NCI-H187 (cell line): ENCODE results near the gene SNAP47.

Experiments used
- DNase-seq, 2 experiments: peaks; one replicate each; lab custom pipeline; 2025; lab: John Stamatoyannopoulos, UW

Gene SNAP47

GRCh38 chr1:227798078-227798802 is 63.0 kb downstream of the SNAP47 start:
- DNase-seq, result no peak

GRCh38 chr1:227799756-227800155 is 64.5 kb downstream of the SNAP47 start:
- DNase-seq, result no peak

- no peak for DNase-seq
These were observed 68.7 kb downstream of the SNAP47 start for GRCh38 chr1:227803933-227804332.

GRCh38 chr1:227805606-227806197 is 70.5 kb downstream of the SNAP47 start:
- no peak for DNase-seq

- DNase-seq, result no peak
These were observed 73.3 kb downstream of the SNAP47 start for GRCh38 chr1:227808566-227808965.

- no peak for DNase-seq
These were observed 73.8 kb downstream of the SNAP47 start for GRCh38 chr1:227809026-227809425.

GRCh38 chr1:227813962-227814361 is 78.7 kb downstream of the SNAP47 start:
- no peak for DNase-seq

- DNase-seq, result no peak
These were observed 80.5 kb downstream of the SNAP47 start, which contains the start of gene PRSS38 for GRCh38 chr1:227815468-227816409. TSS of gene PRSS38 (plus strand) at chr1:227815675. CDS start at chr1:227815717, 42 bp downstream.

GRCh38 chr1:227816750-227817446 is 81.7 kb downstream of the SNAP47 start:
- no peak for DNase-seq

GRCh38 chr1:227823537-227823936 is 88.3 kb downstream of the SNAP47 start:
- DNase-seq, result no peak

- DNase-seq, result no peak
These were observed 89.0 kb downstream of the SNAP47 start for GRCh38 chr1:227824204-227824603.

GRCh38 chr1:227828786-227829185 is 93.6 kb downstream of the SNAP47 start:
- no peak for DNase-seq
